DMS 273 (cell line): ENCODE data around the gene C17orf114.

Experiments
- DNase-seq: peaks from one replicate; lab custom pipeline; 2025; ENCODE audit not compliant: unreplicated experiment; lab: John Stamatoyannopoulos, UW

Gene C17orf114

DNA sequence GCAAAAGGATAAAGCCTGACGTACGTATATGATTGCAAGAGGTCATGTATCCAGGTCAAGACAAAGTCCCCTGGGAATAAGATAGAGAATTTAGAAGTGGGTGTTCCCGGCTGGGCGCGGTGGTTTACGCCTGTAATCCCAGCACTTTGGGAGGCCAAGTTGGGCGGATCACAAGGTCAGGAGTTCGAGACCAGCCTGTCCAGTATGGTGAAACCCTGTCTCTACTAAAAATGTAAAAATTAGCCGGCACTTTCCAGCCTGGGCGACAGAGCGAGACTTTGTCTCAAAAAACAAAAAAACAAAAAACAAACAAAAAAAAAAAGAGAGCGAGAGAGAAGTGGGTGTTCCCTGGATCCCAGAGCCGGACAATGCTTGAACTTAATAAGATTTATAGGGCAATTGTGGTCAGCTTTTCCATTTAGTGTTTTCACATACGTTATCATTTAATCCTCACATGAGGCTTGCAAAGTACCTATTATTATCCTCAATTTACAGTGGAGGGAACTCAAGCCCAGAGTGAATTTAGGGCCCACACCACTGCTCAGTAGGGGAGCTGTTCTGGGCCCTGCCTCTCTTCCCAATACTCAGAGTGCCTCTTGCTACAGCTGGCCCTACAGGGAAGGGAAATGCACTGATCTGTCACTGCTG, 13.8 kb downstream of the C17orf114 start:
- no peak for DNase-seq

DNA sequence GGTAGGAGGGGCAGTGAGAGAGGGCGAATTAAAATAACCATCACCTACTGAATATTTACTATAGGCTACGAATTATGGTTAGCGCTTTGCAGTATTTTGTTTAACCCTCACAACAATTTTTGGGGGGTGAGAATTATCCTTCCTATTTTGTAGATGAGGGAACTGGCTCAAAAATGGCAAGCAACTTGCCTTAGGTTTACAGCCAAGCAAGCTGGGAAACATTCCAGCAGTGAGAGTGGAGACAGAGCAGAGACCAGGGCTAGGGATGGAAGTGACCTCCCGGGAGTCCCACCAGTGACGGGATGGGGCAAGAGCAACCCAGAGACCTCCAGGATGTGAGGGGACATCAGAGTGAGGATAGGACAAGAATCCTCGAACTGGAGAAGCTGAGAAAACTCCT, 15.6 kb downstream of the C17orf114 start:
- DNase-seq, result no peak

DNA sequence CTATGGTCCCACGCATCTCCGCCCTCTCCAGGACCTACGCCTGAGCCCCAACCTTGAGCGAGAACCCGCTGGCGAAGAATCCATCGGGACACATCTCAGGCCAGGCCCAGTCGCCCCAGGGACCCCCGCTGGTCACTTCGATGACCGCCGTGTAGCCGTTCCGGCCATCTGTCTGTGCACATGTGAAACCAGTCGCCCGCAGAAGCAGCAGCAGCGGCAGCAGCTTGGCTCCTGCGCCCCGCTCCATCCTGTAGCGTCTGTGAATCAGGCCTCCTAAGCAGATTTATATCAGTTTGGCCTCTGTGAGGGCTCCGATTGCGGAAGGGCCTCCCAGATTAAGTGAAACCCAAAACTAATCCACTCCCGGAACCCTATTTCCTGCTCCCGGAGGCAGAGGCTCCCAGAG, 16.0 kb downstream of the C17orf114 start, which contains the start of gene VMO1:
VMO1 (minus strand) TSS at position 259 of the 406 bp plus-strand sequence; CDS start at position 247, 12 bp downstream.
- DNase-seq, result peak; percentile 16

DNA sequence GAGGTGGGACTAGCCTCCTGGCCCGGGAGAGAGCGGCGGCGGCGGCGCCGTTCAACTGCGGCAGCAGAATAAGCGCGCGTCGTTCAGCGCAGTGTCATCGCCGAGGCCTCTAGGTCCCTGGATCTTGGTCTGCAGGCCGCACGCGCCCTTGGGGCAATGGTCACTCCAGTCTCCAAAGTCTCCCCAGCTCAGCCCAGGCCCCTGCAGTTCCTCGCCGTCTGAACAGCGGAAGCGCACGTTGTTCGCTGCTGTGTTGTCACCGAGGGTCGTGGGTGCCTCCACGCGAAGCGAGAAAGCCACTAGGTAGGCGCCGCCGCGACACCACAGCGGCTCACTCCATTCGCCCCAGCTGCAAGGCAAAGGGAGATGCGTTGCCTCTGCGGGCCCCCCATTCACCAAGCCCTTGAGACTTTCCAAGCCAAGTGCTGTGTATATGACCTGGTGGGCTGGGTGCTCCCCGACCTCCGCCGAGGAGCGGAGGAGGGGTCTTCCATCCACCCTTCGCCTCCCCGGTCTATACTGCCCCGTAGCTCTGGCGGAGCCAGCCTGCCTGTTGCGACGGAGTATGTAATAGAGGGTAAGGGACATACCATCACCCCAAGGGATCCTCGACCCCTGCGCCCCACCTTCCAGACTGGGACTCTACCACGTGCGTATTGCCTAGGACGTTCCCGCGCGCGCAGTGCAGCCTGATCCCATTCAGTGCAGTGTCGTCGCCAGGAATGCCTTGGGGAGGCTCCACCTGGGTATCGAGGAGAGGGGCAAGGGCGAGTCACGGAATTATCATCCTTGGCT, 16.6 kb downstream of the C17orf114 start:
- no peak for DNase-seq

DNA sequence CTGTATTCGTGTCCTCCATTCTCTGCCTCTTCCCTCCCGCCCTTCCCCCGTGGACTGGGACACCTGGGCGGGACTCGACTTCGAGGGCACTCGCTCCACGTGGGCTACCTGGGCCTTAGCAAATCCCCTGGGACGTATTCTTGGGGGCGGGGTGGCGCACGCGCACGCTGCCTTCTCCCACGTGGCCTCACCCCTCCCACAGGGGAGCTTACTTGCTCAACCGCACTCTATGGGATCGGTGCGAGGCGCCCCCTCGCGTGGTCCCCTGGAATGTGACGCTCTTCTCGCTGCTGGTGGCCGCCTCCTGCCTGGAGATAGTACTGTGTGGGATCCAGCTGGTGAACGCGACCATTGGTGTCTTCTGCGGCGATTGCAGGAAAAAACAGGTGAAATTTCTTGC, 19.5 kb downstream of the C17orf114 start:
- no peak for DNase-seq

DNA sequence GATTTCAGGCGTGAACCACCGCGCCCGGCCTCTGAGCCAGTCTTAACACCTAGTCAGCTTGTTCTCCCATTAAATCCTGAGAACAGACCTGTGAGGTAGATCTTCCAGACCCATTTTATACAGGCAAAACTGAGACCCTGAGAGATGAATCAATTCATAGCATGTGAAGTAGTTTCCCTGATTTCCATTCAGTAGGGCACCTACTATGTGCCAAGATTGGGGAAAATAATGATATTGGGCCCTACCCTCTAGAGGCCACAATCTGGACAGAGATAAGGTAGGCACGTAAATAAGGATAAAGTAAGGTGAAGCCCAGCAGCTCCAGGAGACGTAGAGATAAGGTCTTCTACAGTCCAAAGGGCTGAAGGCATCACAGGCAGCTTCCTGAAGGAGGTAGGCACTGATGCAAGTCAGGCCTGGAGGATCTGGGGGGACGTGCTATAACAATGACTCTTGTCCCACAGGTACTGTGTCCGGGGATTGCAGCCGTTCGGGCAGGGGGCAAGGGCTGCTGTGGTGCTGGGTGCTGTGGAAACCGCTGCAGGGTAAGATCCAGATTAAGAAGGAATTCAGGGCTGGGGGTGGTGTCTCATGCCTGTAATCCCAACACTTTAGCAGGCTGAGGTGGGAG, 21.7 kb downstream of the C17orf114 start:
- no peak for DNase-seq

DNA sequence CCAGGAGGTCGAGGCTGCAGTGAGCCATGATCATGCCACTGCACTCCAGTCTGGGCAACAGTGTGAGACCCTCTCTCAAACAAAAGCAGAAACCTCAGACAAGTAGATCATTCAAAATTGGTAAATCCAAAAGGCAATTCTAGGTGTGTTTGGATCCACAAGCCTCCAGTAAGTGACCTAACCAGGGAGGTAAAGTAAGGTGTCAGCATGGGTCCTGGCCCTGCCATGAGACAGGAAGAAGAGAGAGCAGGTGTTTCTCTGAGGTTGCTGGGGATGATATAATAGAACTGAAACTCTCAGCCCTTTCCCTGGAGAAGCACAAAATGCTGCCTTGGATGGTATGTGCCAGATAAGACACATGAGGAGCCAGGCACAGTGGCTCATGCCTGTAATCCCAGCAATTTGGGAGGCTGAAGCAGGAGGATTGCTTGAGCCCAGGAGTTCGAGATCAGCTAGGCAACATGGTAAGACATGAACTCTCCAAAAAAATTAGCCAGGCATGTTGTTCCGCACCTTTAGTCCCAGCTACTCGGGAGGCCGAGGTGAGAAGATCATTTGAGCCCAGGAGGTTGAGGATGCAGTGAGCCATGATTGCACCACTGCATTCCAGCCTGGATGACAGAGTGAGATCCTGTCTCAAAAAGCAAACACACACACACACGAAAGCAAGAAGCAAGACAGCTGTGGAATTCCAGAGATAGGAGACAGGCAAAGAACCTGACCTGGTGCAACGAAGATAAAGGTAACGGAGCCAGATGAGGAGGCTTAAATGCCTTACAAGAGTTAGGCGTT, 24.0 kb downstream of the C17orf114 start:
- no peak for DNase-seq

DNA sequence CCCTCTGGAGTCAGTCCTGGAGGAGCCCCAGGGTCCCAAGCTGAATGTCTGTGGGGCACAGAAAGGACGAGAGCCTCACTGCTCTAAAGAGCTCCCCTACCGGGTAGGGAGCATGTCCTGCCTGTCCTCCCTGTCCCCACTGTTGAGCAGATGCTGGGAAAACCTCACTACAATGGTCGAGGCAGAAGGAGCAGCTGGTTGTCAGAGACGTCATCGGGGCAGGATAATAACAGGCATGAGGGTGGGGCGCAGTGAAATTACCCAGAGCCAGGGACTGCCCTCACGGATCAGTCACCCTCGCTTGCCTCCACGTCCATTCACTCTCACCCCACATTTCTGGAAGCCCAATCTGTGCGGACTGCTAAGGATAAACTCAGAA, 29.9 kb downstream of the C17orf114 start:
- peak; percentile 80 for DNase-seq

DNA sequence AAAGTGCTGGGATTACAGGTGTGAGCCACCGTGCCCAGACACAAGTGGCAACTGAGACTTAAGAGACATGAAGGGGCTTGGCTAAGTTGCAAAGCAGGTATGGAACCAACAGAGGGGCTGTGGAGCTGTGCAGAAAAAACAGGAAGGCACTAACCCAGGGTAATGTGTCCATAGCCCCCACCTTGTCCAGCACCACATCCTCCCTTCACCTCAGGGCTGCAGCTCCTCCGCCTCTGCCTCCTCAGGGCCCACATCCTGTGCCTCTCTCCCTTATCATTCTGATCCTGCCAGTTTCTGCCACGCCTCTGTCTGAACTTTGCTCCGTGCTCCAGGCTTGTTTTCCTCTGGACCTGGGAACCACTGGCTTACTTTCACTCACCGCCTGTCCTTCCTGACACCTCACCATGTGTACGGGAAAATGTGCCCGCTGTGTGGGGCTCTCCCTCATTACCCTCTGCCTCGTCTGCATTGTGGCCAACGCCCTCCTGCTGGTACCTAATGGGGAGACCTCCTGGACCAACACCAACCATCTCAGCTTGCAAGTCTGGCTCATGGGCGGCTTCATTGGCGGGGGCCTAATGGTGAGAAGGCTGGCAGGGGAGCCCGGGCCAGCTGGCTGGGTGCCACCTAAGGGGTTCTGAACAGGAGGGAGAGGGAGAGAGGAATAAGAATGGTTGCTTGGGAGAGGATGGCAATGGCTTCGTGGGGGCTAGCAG, 30.5 kb downstream of the C17orf114 start, which contains the start of gene TM4SF5:
TM4SF5 (plus strand) TSS at position 368 of the 716 bp plus-strand sequence; CDS start at position 405, 37 bp downstream.
- peak; percentile 86 for DNase-seq

DNA sequence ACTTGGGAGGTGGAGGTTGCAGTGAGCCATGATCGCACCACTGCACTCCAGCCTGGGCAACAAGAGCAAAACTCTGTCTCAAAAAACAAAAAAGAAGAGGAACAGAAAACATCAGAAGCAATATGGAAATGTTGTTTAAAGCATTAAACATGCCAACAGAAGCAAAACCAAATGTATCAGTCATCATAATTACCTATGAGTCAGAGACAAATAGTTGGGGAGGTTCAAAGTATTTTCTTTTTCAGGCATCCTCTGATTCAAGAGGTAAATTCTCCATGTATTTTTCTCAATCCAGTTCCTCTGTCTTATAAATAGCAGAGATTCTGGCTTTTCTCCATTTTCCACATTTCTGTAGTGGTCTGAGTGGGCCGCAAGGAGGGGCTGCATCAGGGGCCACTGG, 32.5 kb downstream of the C17orf114 start:
- DNase-seq, result no peak

DNA sequence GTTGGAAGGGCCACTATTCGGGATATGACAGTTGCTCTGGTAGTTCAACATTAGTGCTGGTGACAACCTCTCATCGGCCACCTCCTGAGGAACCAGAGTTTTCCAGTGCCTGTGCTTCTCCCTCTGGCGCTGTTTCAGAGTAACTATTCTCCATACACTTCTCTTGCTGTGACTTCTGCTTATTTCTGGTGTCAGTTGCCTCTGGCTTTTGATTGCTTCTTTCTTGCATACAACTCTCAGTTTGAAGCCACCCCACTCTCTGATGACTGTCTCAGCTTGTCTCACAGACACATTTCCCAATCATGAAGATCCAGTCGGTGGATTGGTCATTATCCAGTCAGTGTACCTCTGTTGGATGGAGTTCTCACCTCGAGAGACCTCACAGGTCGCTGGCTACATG, 33.8 kb downstream of the C17orf114 start:
- no peak for DNase-seq

DNA sequence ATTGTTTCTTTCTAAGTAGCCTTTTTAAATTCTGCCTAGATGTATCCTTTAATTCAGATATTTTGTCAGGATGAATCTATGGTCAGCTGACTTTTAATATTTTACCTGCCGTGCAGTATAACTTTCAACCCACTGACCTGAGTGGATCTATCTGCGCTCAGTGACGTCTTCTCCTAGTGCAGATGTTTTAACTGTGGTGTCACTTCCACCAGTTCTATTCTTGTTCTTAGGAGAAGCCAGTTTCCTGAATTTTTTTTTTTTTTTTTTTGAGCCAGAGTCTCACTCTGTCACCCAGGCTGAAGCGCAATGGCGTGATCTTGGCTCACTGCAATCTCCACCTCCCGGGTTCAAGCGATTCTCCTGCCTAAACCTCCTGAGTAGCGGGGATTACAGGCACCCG, 35.4 kb downstream of the C17orf114 start:
- DNase-seq, result no peak

DNA sequence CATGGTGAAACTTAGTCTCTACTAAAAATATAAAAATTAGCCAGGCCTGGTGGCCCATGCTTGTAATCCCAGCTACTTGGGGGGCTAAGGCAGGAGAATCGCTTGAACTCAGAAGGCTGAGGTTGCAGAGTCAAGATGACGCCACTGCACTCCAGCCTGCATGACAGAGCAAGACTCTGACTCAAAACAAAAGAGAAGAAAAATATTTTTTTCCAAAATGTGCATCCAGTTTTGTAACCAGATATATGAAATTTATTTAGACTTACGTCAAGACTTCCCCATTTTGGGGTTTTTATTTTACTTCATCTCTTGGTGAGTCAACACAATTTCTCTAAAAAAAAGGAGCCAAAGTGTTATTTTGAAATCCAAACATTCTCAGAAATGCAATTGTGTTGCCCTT, 35.9 kb downstream of the C17orf114 start:
- no peak for DNase-seq

DNA sequence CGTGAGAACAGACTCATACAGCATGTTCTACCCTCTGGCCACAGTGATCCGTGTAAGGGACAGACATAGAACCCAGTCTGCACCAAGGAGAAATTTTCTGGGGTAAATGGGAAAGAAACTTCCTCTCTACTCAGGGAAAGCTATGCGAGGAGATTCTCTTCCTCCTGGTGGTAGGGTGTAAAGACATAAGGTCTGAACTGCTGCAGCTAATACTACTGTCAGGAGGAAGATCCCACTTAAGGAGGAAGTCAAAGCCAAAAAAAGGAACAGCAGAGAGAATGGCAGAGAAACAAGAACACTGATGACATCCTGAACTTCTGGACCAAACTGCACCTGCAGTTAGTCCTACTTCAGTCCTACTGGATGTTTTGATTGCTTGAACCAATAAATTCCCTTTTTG, 37.5 kb downstream of the C17orf114 start:
- DNase-seq, result no peak

DNA sequence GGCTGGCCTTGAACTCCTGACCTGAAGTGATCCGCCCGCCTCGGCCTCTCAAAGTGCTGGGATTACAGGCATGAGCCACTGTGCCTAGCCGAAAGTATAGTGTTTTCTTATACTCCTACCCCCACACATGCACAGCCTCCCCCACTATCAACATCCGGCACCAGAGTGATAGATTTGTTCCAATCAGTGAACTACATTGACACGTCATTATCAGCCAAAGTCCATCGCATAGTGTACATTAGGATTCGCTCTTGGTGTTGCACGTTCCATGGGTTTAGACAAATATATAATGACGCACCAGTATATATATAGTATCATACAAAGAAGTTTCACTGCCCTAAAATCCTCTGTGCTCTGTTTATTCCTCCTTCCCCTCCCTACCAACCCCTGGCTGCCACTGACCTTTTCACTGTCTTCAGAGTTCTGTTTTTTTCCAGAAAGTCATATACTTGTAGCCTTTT, 42.3 kb downstream of the C17orf114 start:
- DNase-seq, result no peak

DNA sequence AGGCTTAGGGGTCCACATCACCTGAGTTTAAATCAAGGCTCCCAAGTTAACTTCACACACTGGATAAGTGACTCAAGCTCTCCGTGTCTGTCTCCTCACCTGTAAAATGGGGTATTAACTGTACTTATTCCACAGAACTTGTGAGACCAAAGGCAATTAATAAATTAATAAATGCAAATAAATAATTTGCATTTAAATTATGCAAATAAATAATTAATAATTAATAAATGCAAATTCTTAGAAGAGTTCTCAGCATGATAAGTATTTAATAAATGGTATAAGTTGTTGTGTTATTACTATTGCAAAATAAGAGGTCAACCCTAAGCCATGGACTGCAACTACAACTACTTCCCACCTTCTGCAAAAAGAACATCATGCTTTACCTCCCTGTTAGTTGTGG, 48.7 kb downstream of the C17orf114 start:
- DNase-seq, result no peak

DNA sequence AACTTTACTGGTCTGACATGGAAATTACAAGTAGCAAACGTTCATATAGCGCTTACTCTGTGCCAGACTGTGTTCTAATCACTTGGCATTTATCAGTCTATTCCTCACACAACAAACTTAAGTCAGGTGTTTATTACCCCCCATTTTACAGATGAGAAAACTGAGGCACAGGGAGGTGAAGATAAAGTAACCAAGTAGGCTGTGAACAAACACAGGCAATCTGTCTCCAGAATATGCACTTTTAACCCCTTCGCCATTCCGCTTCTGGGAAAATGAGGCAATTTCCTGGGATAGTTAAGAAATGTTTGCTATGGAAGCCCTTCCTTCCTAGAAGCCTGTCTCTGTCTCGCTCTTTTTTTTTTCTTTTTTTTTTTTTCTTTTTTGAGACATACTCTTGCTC, 50.2 kb downstream of the C17orf114 start:
- no peak for DNase-seq
